PC-3 (cell line): ENCODE results near the gene PLAC8L1. TPM values are rescaled to one million over a fixed set of nuclear protein-coding genes. Genes with fewer than 3 reads are reported as not detected.
A peak's percentile ranks its signal among the peaks of the same experiment; 100 is the strongest.

ENCODE experiments used
- ATAC-seq: fragments of 200-7000 bp; cut with Tn5 transposase; 2 replicates; pipeline ENCODE4 v1.9.1; 2020; ENCODE audit warnings: mild to moderate bottlenecking, moderate library complexity
- BruUV-seq: library from RNA; stranded (reverse); fragments of 400-500 nt; replicated peaks from 2 replicates; lab custom pipeline; 2021; lab: Mats Ljungman, UMichigan
- CTCF ChIA-PET: fragments of 300-600 bp; sonication (Branson Sonifier 250); formaldehyde crosslinking; loops from one replicate; lab custom pipeline; 2022; ENCODE audit warnings: antibody characterized with exemption; lab: Charles Lee
- POLR2A ChIA-PET: fragments of 300-600 bp; sonication (Branson Sonifier 250); formaldehyde crosslinking; loops from one replicate; lab custom pipeline; 2022; ENCODE audit warnings: antibody characterized with exemption; ENCODE audit not compliant: unreplicated experiment; lab: Charles Lee
- DNase-seq: peaks from one replicate; pipeline ENCODE4 v3.0.0-alpha.2; 2015
- H2AFZ ChIP-seq: fragments of 300-600 bp; sonication (generic); 2 replicates; pipeline ENCODE4 v1.6.0; 2016; ENCODE audit warnings: antibody characterized with exemption, low read length
- H3F3A ChIP-seq: fragments of 300-600 bp; sonication (generic); one replicate; pipeline ENCODE4 v1.6.0; 2017; ENCODE audit warnings: antibody characterized with exemption, low read length, control low read depth, mild to moderate bottlenecking; ENCODE audit not compliant: unreplicated experiment
- H3K27ac ChIP-seq: fragments of 300-600 bp; sonication (generic); 2 replicates; pipeline ENCODE4 v1.5.1; 2016; ENCODE audit warnings: mild to moderate bottlenecking, low read length
- H3K27me3 ChIP-seq: fragments of 300-600 bp; sonication (generic); 2 replicates; pipeline ENCODE4 v1.6.1; 2016; ENCODE audit warnings: low read length, mixed read lengths
- H3K36me3 ChIP-seq: fragments of 300-600 bp; sonication (generic); 2 replicates; pipeline ENCODE4 v1.6.1; 2016; ENCODE audit warnings: low read depth, mixed run types, low read length, mixed read lengths
- H3K4me1 ChIP-seq: fragments of 300-600 bp; sonication (generic); 2 replicates; pipeline ENCODE4 v1.5.1; 2016; ENCODE audit warnings: low read length; ENCODE audit not compliant: insufficient read depth
- H3K4me2 ChIP-seq: fragments of 300-600 bp; sonication (generic); 2 replicates; pipeline ENCODE4 v1.6.0; 2016; ENCODE audit warnings: low read length
- H3K4me3 ChIP-seq: fragments of 300-600 bp; sonication (generic); 2 replicates; pipeline ENCODE4 v1.5.1; 2016; ENCODE audit warnings: mild to moderate bottlenecking, low read length, mixed read lengths
- H3K79me2 ChIP-seq: fragments of 300-600 bp; sonication (generic); 2 replicates; pipeline ENCODE4 v1.6.1; 2017; ENCODE audit warnings: low read length, mixed read lengths
- H3K9ac ChIP-seq: fragments of 300-600 bp; sonication (generic); 2 replicates; pipeline ENCODE4 v1.6.0; 2016; ENCODE audit warnings: mild to moderate bottlenecking, low read length
- H3K9me2 ChIP-seq: fragments of 300-600 bp; sonication (generic); replicated peaks from 2 replicates; pipeline ENCODE4 v1.6.1; 2016; ENCODE audit warnings: mixed run types, low read length, mixed read lengths
- H3K9me3 ChIP-seq: fragments of 300-600 bp; sonication (generic); 2 replicates; pipeline ENCODE4 v1.6.1; 2016; ENCODE audit warnings: low read length, mixed read lengths
- H4K20me1 ChIP-seq: fragments of 300-600 bp; sonication (generic); 2 replicates; pipeline ENCODE4 v1.6.1; 2016; ENCODE audit warnings: low read length, mixed read lengths
- EZH2 ChIP-seq: fragments of 300-600 bp; sonication (generic); IDR thresholded peaks from one replicate; pipeline ENCODE4 v1.6.1; 2017; ENCODE audit warnings: antibody characterized with exemption, mild to moderate bottlenecking, low read length; ENCODE audit not compliant: unreplicated experiment
- EZH2phosphoT487 ChIP-seq: fragments of 300-600 bp; sonication (generic); IDR thresholded peaks from 2 replicates; pipeline ENCODE4 v1.6.1; 2018; ENCODE audit warnings: mild to moderate bottlenecking, antibody characterized with exemption, low read length, borderline replicate concordance
- intact Hi-C: fragments of 100-400 bp; cut with micrococcal nuclease; formaldehyde crosslinking; loops from 2 replicates; pipeline ENCODE4 v1.9.0; 2023
- total RNA-seq: library from RNA; depleted of rRNA; stranded (reverse); fragments of >200 nt; gene quantifications from 2 replicates; pipeline ENCODE4 v1.2.3, GENCODE V29; 2014
- TF ChIP-seq, protein P1 (sequence below): fragments of 300-600 bp; sonication (generic); conservative IDR thresholded peaks from 2 replicates; pipeline ENCODE4 v1.5.1; 2017; ENCODE audit warnings: antibody characterized with exemption, low read depth, mild to moderate bottlenecking, low read length

Gene PLAC8L1
- total RNA-seq, 1 experiment from 2014 or later, result 0.95 TPM

DNA sequence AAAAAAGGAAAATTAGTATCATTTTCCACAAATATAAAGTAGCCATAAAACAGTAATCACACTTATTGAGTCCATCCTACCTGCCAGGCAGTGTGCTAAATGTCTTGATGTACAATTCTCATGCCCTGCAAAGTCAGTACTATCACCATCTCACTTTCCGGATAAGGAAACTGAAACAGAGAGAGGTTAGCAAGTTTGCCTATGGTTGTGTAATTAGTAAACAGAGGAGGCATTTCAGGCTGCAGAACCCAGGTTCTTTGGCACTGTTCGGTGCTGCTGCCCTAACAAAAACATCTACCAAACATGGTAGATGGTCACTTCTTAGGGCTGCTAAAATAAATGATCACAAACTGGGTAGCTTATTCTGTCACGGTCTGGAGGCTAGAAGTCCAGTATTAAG is 22.6 kb downstream of the PLAC8L1 start:
- no TSS peak for BruUV-seq
- no peak for TF ChIP-seq EZH2
- no peak for TF ChIP-seq EZH2phosphoT487
- TF ChIP-seq, protein P1, sequence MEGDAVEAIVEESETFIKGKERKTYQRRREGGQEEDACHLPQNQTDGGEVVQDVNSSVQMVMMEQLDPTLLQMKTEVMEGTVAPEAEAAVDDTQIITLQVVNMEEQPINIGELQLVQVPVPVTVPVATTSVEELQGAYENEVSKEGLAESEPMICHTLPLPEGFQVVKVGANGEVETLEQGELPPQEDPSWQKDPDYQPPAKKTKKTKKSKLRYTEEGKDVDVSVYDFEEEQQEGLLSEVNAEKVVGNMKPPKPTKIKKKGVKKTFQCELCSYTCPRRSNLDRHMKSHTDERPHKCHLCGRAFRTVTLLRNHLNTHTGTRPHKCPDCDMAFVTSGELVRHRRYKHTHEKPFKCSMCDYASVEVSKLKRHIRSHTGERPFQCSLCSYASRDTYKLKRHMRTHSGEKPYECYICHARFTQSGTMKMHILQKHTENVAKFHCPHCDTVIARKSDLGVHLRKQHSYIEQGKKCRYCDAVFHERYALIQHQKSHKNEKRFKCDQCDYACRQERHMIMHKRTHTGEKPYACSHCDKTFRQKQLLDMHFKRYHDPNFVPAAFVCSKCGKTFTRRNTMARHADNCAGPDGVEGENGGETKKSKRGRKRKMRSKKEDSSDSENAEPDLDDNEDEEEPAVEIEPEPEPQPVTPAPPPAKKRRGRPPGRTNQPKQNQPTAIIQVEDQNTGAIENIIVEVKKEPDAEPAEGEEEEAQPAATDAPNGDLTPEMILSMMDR, result no peak
- H3K27me3 ChIP-seq, result no peaks in the 10 kb centered on the region
- ChIA-PET POLR2A (no interaction called here), CTCF (no interaction called here)
- H3K36me3 ChIP-seq, result no peaks in the 10 kb centered on the region
- no peaks in the 10 kb centered on the region for H3K79me2 ChIP-seq
- intact Hi-C loops, result no loop called here
- H2AFZ ChIP-seq, result no peak overlapping the region
- H3K27ac ChIP-seq, result no peak overlapping the region
- H3K9ac ChIP-seq, result no peak overlapping the region
- H3K4me2 ChIP-seq, result no peak overlapping the region
- no peak overlapping the region for H3K4me3 ChIP-seq
- DNase-seq, result no peak
- H4K20me1 ChIP-seq, result no peaks in the 10 kb centered on the region
- H3K9me3 ChIP-seq, result no peaks in the 10 kb centered on the region
- H3K9me2 ChIP-seq, result no peaks in the 10 kb centered on the region
- no peak for ATAC-seq
- peaks cover 8% of the 10 kb centered on the region; the same call in 1 of the 2 replicates for H3K4me1 ChIP-seq
- no peaks in the 10 kb centered on the region for H3F3A ChIP-seq

DNA sequence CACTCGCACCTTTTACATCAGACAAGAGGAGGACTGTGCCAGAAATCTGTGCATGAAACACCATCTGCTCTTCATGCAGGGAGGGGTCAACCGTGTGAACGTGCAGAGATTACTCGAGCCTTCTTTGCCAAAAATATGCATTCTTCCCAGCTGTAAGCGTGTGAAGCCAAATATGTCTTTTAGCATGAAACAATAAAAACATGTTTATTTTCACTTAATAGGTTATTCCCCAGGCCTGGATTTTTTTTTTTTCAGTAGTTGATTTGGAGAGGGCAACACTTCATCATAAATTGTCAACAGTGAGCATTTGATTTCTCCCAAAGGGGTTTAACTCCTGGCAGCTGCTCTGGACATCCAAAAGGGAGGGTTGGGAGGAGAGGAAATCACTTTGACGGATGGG is 23.8 kb downstream of the PLAC8L1 start:
- ChIA-PET CTCF (no interaction called here), POLR2A (no interaction called here)
- peaks cover 8% of the 10 kb centered on the region; the same call in 1 of the 2 replicates for H3K4me1 ChIP-seq
- no peak overlapping the region for H3K27ac ChIP-seq
- no peak overlapping the region for H3K9ac ChIP-seq
- H3K27me3 ChIP-seq, result no peaks in the 10 kb centered on the region
- no TSS peak for BruUV-seq
- H3K36me3 ChIP-seq, result no peaks in the 10 kb centered on the region
- no peak overlapping the region for H3K4me3 ChIP-seq
- no peak overlapping the region for H3K4me2 ChIP-seq
- no peaks in the 10 kb centered on the region for H3K9me2 ChIP-seq
- no peaks in the 10 kb centered on the region for H3K79me2 ChIP-seq
- H2AFZ ChIP-seq, result no peak overlapping the region
- intact Hi-C loops, result no loop called here
- H3F3A ChIP-seq, result no peaks in the 10 kb centered on the region
- no peak for DNase-seq
- H4K20me1 ChIP-seq, result no peaks in the 10 kb centered on the region
- no peaks in the 10 kb centered on the region for H3K9me3 ChIP-seq
- TF ChIP-seq EZH2phosphoT487 (no peak), EZH2 (no peak)
- TF ChIP-seq, protein P1, result no peak
- ATAC-seq, result no peak

DNA sequence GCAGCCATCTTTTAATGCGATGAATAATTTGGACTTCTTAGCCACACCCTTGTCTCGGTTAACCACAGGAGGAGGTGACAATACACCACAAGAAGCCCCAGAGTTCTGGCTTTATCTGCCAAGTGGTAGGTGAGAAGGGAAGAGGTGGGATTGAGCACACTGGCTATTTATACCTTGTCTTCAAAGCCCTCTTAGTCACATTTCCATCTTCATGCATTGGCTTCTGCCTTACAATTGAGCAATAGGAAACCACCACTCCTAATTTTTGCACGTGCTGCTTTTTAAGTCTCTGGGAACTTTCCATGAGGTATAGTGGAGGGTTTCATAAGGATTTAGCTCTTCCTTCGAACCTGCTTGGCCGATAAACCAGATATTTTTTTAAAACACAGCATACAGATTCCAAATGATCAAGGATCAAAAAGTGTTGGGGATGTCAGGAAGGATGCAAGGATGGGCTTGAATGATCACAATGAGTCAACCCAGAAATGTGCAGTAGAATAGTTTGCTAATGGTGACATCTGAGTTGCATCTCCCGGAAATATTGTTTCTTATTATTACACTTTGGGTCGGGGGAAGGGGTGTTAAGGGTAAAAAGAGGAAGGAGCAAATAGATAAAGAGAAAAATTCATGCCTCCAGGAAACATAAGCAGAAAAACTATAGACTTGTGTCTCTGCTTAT is 25.5 kb downstream of the PLAC8L1 start:
- Histone ChIP-seq H3F3A (no peaks in the 10 kb centered on the region), H3K9ac (no peak overlapping the region), H4K20me1 (no peaks in the 10 kb centered on the region), H3K27ac (no peak overlapping the region), H2AFZ (no peak overlapping the region), H3K4me1 (peaks cover 8% of the 10 kb centered on the region; the same call in 1 of the 2 replicates), H3K4me3 (no peak overlapping the region), H3K27me3 (no peaks in the 10 kb centered on the region), H3K36me3 (no peaks in the 10 kb centered on the region), H3K4me2 (no peak overlapping the region), H3K9me3 (no peaks in the 10 kb centered on the region), H3K9me2 (no peaks in the 10 kb centered on the region), H3K79me2 (no peaks in the 10 kb centered on the region)
- peak; percentile 43 for ATAC-seq
- no peak for TF ChIP-seq EZH2phosphoT487
- no peak for TF ChIP-seq EZH2
- TF ChIP-seq, protein P1, result no peak
- no TSS peak for BruUV-seq
- ChIA-PET CTCF (no interaction called here), POLR2A (no interaction called here)
- DNase-seq, result peak; percentile 47
- intact Hi-C loops, result no loop called here
